Endothelial cell of umbilical vein (primary cell): ENCODE results near the gene VASH2. TPM values are rescaled to one million over a fixed set of nuclear protein-coding genes. Genes with fewer than 3 reads are reported as not detected.

Experiments used
- BruUV-seq: library from RNA; stranded (reverse); fragments of 400-500 nt; replicated peaks from 2 replicates; lab custom pipeline; 2021; lab: Mats Ljungman, UMichigan
- CTCF ChIA-PET: fragments of 300-600, 350-600 bp; sonication (Branson Sonifier 250); formaldehyde crosslinking; loops from one replicate; lab custom pipeline; 2021; ENCODE audit warnings: antibody characterized with exemption, inconsistent platforms; lab: Charles Lee
- POLR2A ChIA-PET: fragments of 300-600, 350-600 bp; sonication (Branson Sonifier 250); formaldehyde crosslinking; loops from one replicate; lab custom pipeline; 2021; ENCODE audit warnings: antibody characterized with exemption, inconsistent platforms; lab: Charles Lee
- DNase-seq: peaks from one replicate; pipeline ENCODE4 v3.0.0-alpha.2; 2011; ENCODE audit warnings: low read depth, low spot score
- FAIRE-seq: peaks from 2 replicates; lab custom pipeline; 2011; peaks lifted over from hg19 to GRCh38; lab: Jason Lieb, UNC
- H2AFZ ChIP-seq: 2 replicates; pipeline ENCODE4 v1.6.0; 2012; ENCODE audit warnings: low read depth, low read length, control low read depth, inconsistent platforms
- H3K27ac ChIP-seq: 2 replicates; pipeline ENCODE4 v1.5.1; 2011; ENCODE audit warnings: low read depth, mild to moderate bottlenecking, control low read depth, low read length, moderate library complexity; ENCODE audit not compliant: insufficient read depth
- H3K27me3 ChIP-seq, 2 experiments: 2 replicates each; pipeline versions ENCODE4 v1.6.0 to v1.6.1; 2011; ENCODE audit warnings: low read length in 2 of 2, mixed read lengths in 1 of 2; ENCODE audit not compliant: control insufficient read depth in 2 of 2, insufficient read depth in 2 of 2
- H3K36me3 ChIP-seq, 2 experiments: 2 replicates in 1 of 2; 3 replicates in 1 of 2; pipeline ENCODE4 v1.5.1; 2011; ENCODE audit warnings: low read length in 2 of 2, mild to moderate bottlenecking in 1 of 2, moderate library complexity in 1 of 2; ENCODE audit not compliant: control insufficient read depth in 2 of 2, insufficient read depth in 2 of 2; ENCODE audit errors: extremely low read depth in 1 of 2
- H3K4me1 ChIP-seq: 3 replicates; pipeline ENCODE4 v1.5.1; 2011; ENCODE audit warnings: mild to moderate bottlenecking, low read length; ENCODE audit not compliant: control insufficient read depth, insufficient read depth; ENCODE audit errors: extremely low read depth
- H3K4me2 ChIP-seq: 2 replicates; pipeline ENCODE4 v1.6.1; 2011; ENCODE audit warnings: low read length, control low read depth, mixed read lengths; ENCODE audit not compliant: insufficient read depth
- H3K4me3 ChIP-seq, 3 experiments: fragments of 200-600 bp in 1 of 3; sonication (generic), shearing (Covaris generic) in 1 of 3; replicated peaks in 1 of 3; 2 replicates each; pipeline ENCODE4 v1.5.1; 2011 to 2016; ENCODE audit warnings: control low read depth in 3 of 3, low read length in 3 of 3, mild to moderate bottlenecking in 2 of 3, inconsistent platforms in 1 of 3, low read depth in 1 of 3, moderate library complexity in 1 of 3; ENCODE audit not compliant: insufficient read depth in 1 of 3
- H3K79me2 ChIP-seq: 2 replicates; pipeline ENCODE4 v1.6.0; 2012; ENCODE audit warnings: low read length, inconsistent platforms; ENCODE audit not compliant: control insufficient read depth, insufficient read depth
- H3K9ac ChIP-seq: replicated peaks from 2 replicates; pipeline ENCODE3; 2011; ENCODE audit warnings: low read length, control low read depth; ENCODE audit not compliant: insufficient read depth; ENCODE audit errors: extremely low read depth
- H3K9me1 ChIP-seq: replicated peaks from 3 replicates; pipeline ENCODE4 v1.6.0; 2011; ENCODE audit warnings: mild to moderate bottlenecking, low read length; ENCODE audit not compliant: control insufficient read depth, insufficient read depth; ENCODE audit errors: extremely low read depth
- H3K9me3 ChIP-seq: replicated peaks from 2 replicates; pipeline ENCODE4 v1.5.1; 2012; ENCODE audit warnings: low read length, inconsistent platforms; ENCODE audit not compliant: control insufficient read depth, insufficient read depth
- H4K20me1 ChIP-seq: replicated peaks from 2 replicates; pipeline ENCODE3; 2011; ENCODE audit warnings: mild to moderate bottlenecking, low read length; ENCODE audit not compliant: control insufficient read depth, insufficient read depth; ENCODE audit errors: extremely low read depth
- CTCF ChIP-seq, 2 donors: IDR thresholded peaks; 1 replicate in 1 of 2; 2 replicates in 1 of 2; pipeline ENCODE4 v1.5.1; 2011; ENCODE audit warnings: low read length in 2 of 2, mild to moderate bottlenecking in 2 of 2, moderate library complexity in 2 of 2, control low read depth in 1 of 2, inconsistent platforms in 1 of 2, low read depth in 1 of 2; ENCODE audit not compliant: insufficient read depth in 1 of 2; ENCODE audit errors: extremely low read depth in 1 of 2
- EZH2 ChIP-seq: IDR thresholded peaks from 2 replicates; pipeline ENCODE4 v1.6.1; 2012; ENCODE audit warnings: borderline replicate concordance, low read depth, mild to moderate bottlenecking, moderate library complexity, low read length, inconsistent platforms; ENCODE audit not compliant: severe bottlenecking
- FOS ChIP-seq: IDR thresholded peaks from 2 replicates; pipeline ENCODE4 v1.6.1; 2011; ENCODE audit warnings: mild to moderate bottlenecking, low read length, moderate library complexity, borderline replicate concordance; ENCODE audit not compliant: insufficient read depth
- GATA2 ChIP-seq: IDR thresholded peaks from 2 replicates; pipeline ENCODE4 v1.7.0; 2011; ENCODE audit warnings: low read depth, mild to moderate bottlenecking, moderate library complexity, mixed read lengths, low read length; ENCODE audit not compliant: insufficient read length, insufficient read depth
- JUN ChIP-seq: IDR thresholded peaks from 2 replicates; pipeline ENCODE4 v1.6.1; 2011; ENCODE audit warnings: borderline replicate concordance, low read depth; ENCODE audit not compliant: insufficient read length, insufficient read depth
- MAX ChIP-seq: IDR thresholded peaks from 2 replicates; pipeline ENCODE4 v1.6.1; 2011; ENCODE audit not compliant: insufficient read depth, insufficient read length
- MYC ChIP-seq: IDR thresholded peaks from one replicate; pipeline ENCODE4 v1.6.1; 2011; ENCODE audit warnings: mild to moderate bottlenecking, low read depth, low read length
- POLR2A ChIP-seq: IDR thresholded peaks from 2 replicates; pipeline ENCODE4 v1.6.1; 2012; ENCODE audit warnings: low read depth, mild to moderate bottlenecking, control low read depth, low read length
- POLR2AphosphoS5 ChIP-seq: IDR thresholded peaks from 2 replicates; pipeline ENCODE4 v1.6.1; 2012; ENCODE audit warnings: low read depth, mild to moderate bottlenecking, control low read depth, low read length, moderate library complexity; ENCODE audit not compliant: insufficient read depth
- dilution Hi-C: fragments of 300-500 bp; cut with MboI; formaldehyde crosslinking; loops from one replicate; pipeline ENCODE4 v1.15.0; 2019; ENCODE audit warnings: low sequenced_read_pairs; ENCODE audit not compliant: extremely low pct_ligation_motif_present
- intact Hi-C: fragments of 100-400 bp; cut with micrococcal nuclease; formaldehyde crosslinking; loops from one replicate; pipeline ENCODE4 v1.10.0; 2022
- polyA plus RNA-seq, 4 experiments: library from polyadenylated mRNA; depleted of rRNA in 3 of 4; stranded (reverse) in 3 of 4; unstranded in 1 of 4; fragments of >200 nt; gene quantifications; 2 replicates each; pipeline versions ENCODE4 v1.2.1 to v1.2.3, GENCODE V29; 2011 to 2012; ENCODE audit warnings: missing spikeins in 1 of 4
- total RNA-seq: library from RNA; stranded (reverse); gene quantifications from 2 replicates; pipeline ENCODE4 v1.2.3, GENCODE V29; 2021

The VASH2 gene
- total and polyA plus RNA-seq, 2 donors (not counting 3 experiments of a cell fraction or from before 2014, with no cell fraction given) = 0.70 to 2.9 TPM

GRCh38 chr1:212974711-212975110 lies 24.4 kb downstream of the VASH2 start:
- FAIRE-seq = peak; percentile 15

GRCh38 chr1:212975111-212975918 lies 25.0 kb downstream of the VASH2 start:
- DNase-seq = no peak
- Histone ChIP-seq H3K36me3 (no peaks in the 10 kb centered on the region), H3K9ac (no peak overlapping the region), H3K27ac (no peak overlapping the region), H3K9me1 (no peaks in the 10 kb centered on the region), H3K79me2 (no peaks in the 10 kb centered on the region), H4K20me1 (no peaks in the 10 kb centered on the region), H3K9me3 (no peaks in the 10 kb centered on the region), H3K4me1 (no peaks in the 10 kb centered on the region), H3K4me3 (no peak overlapping the region), H3K4me2 (no peak overlapping the region), H2AFZ (no peak overlapping the region), H3K27me3 (no peaks in the 10 kb centered on the region)
- intact Hi-C loops = no loop called here
- no peak for TF ChIP-seq FOS
- TF ChIP-seq MAX = no peak
- no peak for TF ChIP-seq POLR2AphosphoS5
- TF ChIP-seq JUN = no peak
- no peak for TF ChIP-seq GATA2
- no peak for TF ChIP-seq EZH2
- TF ChIP-seq MYC = no peak
- no peak for TF ChIP-seq CTCF (IDR thresholded peaks at IDR 0.05; ENCODE audit: extremely low read depth in 1 of 2, insufficient read depth in 1 of 2, low read depth in 1 of 2, low read length in 2 of 2)
- TF ChIP-seq POLR2A = no peak
- FAIRE-seq = no peak
- ChIA-PET CTCF (no interaction called here), POLR2A (no interaction called here)
- dilution Hi-C loops = no loop called here
- no TSS peak for BruUV-seq

More at GRCh38 chr1:212974711-212975110, 24.4 kb downstream of the VASH2 start:
- H3K9ac ChIP-seq = no peak overlapping the region
- no peaks in the 10 kb centered on the region for H3K79me2 ChIP-seq
- H3K9me1 ChIP-seq = no peaks in the 10 kb centered on the region
- no peak for TF ChIP-seq JUN
- TF ChIP-seq MAX = no peak
- no peak for TF ChIP-seq POLR2A
- TF ChIP-seq GATA2 = no peak
- TF ChIP-seq MYC = no peak
- no peak for TF ChIP-seq POLR2AphosphoS5
- intact Hi-C loops (no loop called here), dilution Hi-C loops (no loop called here)
- no peak overlapping the region for H3K4me3 ChIP-seq
- no peaks in the 10 kb centered on the region for H4K20me1 ChIP-seq
- no peaks in the 10 kb centered on the region for H3K36me3 ChIP-seq
- no peaks in the 10 kb centered on the region for H3K9me3 ChIP-seq
- POLR2A ChIA-PET = no interaction called here
- no peaks in the 10 kb centered on the region for H3K27me3 ChIP-seq
- no peak overlapping the region for H3K4me2 ChIP-seq
- no peak overlapping the region for H3K27ac ChIP-seq
- no peak for DNase-seq
- CTCF ChIA-PET = no interaction called here
- no peak overlapping the region for H2AFZ ChIP-seq
- no peaks in the 10 kb centered on the region for H3K4me1 ChIP-seq
- BruUV-seq = no TSS peak
